ENCODE data around the gene STARD3.

DNA sequence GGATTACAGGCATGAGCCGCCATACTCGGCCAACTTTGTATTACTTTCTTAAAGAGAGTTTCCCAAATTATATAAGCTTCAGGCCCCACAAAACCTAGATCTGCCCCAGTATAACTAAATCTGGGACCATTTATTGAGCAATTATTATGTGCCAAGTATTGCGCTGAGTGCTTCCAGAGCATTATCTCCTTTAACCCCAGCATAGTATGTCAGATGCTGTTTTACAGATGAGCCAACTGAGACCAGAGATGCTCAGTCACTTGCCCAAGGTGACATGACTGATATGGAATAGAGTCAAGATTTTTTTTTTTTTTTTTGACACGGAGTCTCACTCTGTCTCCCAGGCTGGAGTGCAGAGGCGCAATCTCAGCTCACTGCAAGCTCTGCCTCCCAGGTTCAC is 61.0 kb downstream of the STARD3 start:
- TF ChIP-seq EP300 (IDR thresholded peaks at IDR 0.05), result no peak
- no peak for TF ChIP-seq POLR2A (IDR thresholded peaks at IDR 0.05; ENCODE audit: low read length)
